Brain microvascular endothelial cell (primary cell): Measurements from ENCODE around the gene PPP1R27.

Experiments
- DNase-seq: peaks from one replicate; pipeline ENCODE4 v3.0.0-alpha.2; 2020
- H3K27ac ChIP-seq: fragments of 250-450 bp; sonication (Bioruptor Pico); 2 replicates; pipeline ENCODE4 v1.5.1; 2020; ENCODE audit warnings: mild to moderate bottlenecking, moderate library complexity
- H3K27me3 ChIP-seq: fragments of 250-450 bp; sonication (Bioruptor Pico); replicated peaks from 2 replicates; pipeline ENCODE4 v1.5.1; 2020; ENCODE audit warnings: mild to moderate bottlenecking
- H3K36me3 ChIP-seq: fragments of 250-450 bp; sonication (Bioruptor Pico); replicated peaks from 2 replicates; pipeline ENCODE4 v1.5.1; 2020; ENCODE audit warnings: mild to moderate bottlenecking
- H3K4me3 ChIP-seq: 2 replicates; pipeline ENCODE4 v1.5.1; 2011; ENCODE audit warnings: low read depth, mild to moderate bottlenecking, control low read depth, low read length, moderate library complexity
- in situ Hi-C: cut with HindIII; loops from 2 replicates; pipeline ENCODE4 v1.10.0; 2017; ENCODE audit warnings: low sequenced_read_pairs, low pct_ligation_motif_present
- TF ChIP-seq, protein P1 (sequence below): IDR thresholded peaks from 2 replicates; pipeline ENCODE4 v1.5.1; 2011; ENCODE audit warnings: low read depth, mild to moderate bottlenecking, moderate library complexity, low read length, control low read depth, inconsistent platforms; ENCODE audit errors: missing control alignments

PPP1R27 gene

DNA sequence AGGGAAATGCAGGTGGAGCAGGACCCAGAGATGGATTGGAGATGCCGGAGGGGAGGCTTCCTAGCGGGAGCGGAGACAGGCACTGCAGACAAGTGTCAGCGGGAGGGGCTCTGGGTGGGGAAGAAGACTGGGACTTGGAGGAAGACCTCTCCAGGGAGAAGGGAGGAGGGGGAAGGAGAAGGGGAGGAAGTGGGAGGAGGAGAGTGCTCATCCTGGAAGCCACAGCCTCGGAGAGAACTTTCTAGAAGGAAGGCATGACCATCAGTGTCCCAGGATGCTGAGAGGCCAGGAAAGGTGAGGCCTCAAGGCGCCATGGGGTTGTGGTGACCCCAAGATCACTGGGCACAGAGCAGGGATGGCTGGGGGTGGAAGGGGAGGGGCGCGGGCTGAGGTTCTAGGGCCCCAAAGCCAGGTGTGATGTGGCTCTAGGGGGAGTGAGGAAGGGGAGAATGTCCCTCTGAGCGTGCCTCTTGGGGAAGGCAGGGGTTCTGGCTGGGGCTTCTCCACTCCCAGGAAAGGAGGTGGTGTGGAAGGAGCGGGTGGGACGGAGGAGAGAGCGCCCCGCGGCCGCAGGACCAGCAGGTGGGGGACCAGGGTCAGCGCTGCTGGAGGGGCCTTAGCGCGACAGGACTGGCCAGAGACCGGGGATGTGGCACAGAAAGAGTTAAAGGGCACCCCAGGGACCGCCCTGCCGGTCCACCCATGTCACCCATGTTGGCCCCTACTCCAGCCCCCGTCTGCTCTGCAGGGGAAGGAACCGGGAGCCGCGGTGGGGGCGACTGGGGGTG, 31.8 kb downstream of the PPP1R27 start:
- Histone ChIP-seq H3K4me3 (no peak overlapping the region), H3K36me3 (no peaks in the 10 kb centered on the region), H3K27me3 (peaks cover 58% of the 10 kb centered on the region), H3K27ac (no peak overlapping the region)
- DNase-seq: no peak
- TF ChIP-seq, protein P1, sequence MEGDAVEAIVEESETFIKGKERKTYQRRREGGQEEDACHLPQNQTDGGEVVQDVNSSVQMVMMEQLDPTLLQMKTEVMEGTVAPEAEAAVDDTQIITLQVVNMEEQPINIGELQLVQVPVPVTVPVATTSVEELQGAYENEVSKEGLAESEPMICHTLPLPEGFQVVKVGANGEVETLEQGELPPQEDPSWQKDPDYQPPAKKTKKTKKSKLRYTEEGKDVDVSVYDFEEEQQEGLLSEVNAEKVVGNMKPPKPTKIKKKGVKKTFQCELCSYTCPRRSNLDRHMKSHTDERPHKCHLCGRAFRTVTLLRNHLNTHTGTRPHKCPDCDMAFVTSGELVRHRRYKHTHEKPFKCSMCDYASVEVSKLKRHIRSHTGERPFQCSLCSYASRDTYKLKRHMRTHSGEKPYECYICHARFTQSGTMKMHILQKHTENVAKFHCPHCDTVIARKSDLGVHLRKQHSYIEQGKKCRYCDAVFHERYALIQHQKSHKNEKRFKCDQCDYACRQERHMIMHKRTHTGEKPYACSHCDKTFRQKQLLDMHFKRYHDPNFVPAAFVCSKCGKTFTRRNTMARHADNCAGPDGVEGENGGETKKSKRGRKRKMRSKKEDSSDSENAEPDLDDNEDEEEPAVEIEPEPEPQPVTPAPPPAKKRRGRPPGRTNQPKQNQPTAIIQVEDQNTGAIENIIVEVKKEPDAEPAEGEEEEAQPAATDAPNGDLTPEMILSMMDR: no peak
- in situ Hi-C loops: no loop called here

DNA sequence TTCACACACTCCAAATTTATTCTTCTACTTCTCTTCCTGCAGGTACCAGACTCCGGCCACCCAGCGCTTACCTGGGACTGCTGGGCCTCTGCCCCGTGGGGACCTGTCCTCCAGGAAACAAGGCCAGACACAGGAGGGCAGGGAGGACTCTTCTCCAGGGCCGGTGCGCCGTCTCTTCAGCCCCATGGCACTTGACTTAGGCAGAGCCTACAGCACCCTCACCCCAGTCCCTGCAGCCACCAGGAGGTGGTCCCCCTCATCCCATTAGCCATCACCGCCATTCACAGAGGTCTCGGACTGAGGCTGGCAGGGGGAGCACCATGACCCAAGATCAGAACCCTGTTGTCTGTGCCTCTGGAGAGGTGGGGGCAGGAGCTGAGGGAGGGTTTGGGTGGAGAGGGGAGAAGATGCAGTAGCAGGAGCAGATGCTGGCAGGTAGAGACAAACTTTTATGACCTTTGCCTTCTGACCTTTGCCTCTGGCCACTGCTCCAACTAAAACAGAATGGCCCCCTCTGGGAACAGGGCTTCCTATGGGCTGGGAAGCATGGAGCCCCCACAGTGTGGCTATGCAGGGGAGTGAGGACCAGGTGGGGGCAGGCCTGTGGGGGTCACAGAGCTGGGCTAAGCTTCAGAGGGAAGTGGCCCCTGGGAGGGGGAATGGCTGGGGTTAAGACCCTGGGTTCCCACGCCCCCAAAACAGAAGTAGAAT, 32.6 kb downstream of the PPP1R27 start:
- TF ChIP-seq, protein P1: no peak
- in situ Hi-C loops: no loop called here
- peaks cover 54% of the 10 kb centered on the region for H3K27me3 ChIP-seq
- DNase-seq: no peak
- no peak overlapping the region for H3K4me3 ChIP-seq
- no peak overlapping the region for H3K27ac ChIP-seq
- no peaks in the 10 kb centered on the region for H3K36me3 ChIP-seq

DNA sequence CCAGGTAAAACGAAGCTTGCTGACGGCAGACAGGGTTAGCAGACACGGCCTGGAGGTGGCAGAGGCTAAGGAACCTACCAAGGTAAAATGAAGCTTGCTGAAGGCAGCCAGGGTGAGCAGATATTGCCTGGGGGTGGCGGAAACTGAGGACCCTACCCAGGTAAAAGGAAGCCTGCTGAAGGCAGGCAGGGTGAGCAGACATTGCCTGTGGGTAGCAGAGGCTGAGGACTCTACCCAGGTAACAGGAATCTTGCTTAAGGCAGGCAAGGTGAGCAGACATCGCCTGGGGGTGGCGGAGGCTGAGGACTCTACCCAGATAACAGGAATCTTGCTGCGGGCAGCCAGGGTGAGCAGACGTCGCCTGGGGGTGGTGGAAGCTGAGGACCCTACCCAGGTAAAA, 33.5 kb downstream of the PPP1R27 start:
- no peak overlapping the region for H3K4me3 ChIP-seq
- in situ Hi-C loops: no loop called here
- no peak for DNase-seq
- no peak overlapping the region for H3K27ac ChIP-seq
- H3K27me3 ChIP-seq: peaks cover 46% of the 10 kb centered on the region
- no peaks in the 10 kb centered on the region for H3K36me3 ChIP-seq
- TF ChIP-seq, protein P1: no peak

DNA sequence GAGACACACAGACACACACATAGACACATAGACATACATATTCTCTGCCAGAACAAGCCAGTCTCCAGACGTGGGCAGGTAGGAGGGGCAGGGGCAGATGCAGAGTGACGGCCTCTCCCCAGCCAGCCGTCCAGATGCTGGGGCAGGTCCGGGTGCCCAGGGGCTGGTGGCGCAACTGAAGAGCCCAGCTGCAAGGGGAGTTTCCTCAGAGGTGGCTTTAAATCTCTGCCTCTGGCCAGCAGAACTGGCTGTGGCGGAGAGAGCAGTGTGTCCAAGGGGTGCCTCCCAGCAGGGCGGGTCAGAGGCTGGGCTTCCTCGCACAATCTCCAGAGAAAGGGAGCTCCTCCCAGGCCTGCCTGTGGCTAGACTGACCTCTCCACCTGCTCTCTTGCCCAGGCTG, 40.3 kb downstream of the PPP1R27 start:
- DNase-seq: no peak
- no peak overlapping the region for H3K4me3 ChIP-seq
- H3K27me3 ChIP-seq: no peaks in the 10 kb centered on the region
- in situ Hi-C loops: no loop called here
- TF ChIP-seq, protein P1: no peak
- no peak overlapping the region for H3K27ac ChIP-seq
- H3K36me3 ChIP-seq: no peaks in the 10 kb centered on the region

- in situ Hi-C loops: no loop called here
- Histone ChIP-seq H3K27ac (no peak overlapping the region), H3K36me3 (no peaks in the 10 kb centered on the region), H3K4me3 (no peak overlapping the region), H3K27me3 (no peaks in the 10 kb centered on the region)
- no peak for DNase-seq
- TF ChIP-seq, protein P1: no peak
Measured at GRCh38 chr17:81794074-81794476, 40.8 kb downstream of the PPP1R27 start.
